Liver (tissue), 9 donors: ENCODE data around the gene CFAP77. TPM values are rescaled to one million over a fixed set of nuclear protein-coding genes. Genes with fewer than 3 reads are reported as not detected.

Source experiments
- DNase-seq: peaks from one replicate; pipeline ENCODE4 v3.0.0-alpha.2; 2017; ENCODE audit warnings: low spot score
- H3K27ac ChIP-seq, 2 donors: one replicate each; pipeline ENCODE4 v1.7.0; 2013; ENCODE audit warnings: inconsistent platforms in 2 of 2, low read length in 2 of 2, control low read depth in 1 of 2, low read depth in 1 of 2, mild to moderate bottlenecking in 1 of 2
- H3K27me3 ChIP-seq, 4 donors: one replicate each; pipeline versions ENCODE4 v1.6.1 to v1.7.0; 2013; ENCODE audit warnings: low read length in 3 of 4, inconsistent platforms in 1 of 4, mild to moderate bottlenecking in 1 of 4, moderate library complexity in 1 of 4; ENCODE audit not compliant: control insufficient read depth in 4 of 4, insufficient read depth in 4 of 4
- H3K36me3 ChIP-seq, 4 donors: one replicate each; pipeline versions ENCODE4 v1.6.1 to v1.7.0; 2013; ENCODE audit warnings: low read length in 3 of 4, mild to moderate bottlenecking in 3 of 4, low read depth in 1 of 4, moderate library complexity in 1 of 4; ENCODE audit not compliant: control insufficient read depth in 4 of 4, insufficient read depth in 3 of 4
- H3K4me1 ChIP-seq, 4 donors: one replicate each; pipeline versions ENCODE4 v1.6.1 to v1.7.0; 2013; ENCODE audit warnings: low read length in 3 of 4, mild to moderate bottlenecking in 3 of 4, moderate library complexity in 1 of 4; ENCODE audit not compliant: control insufficient read depth in 4 of 4, insufficient read depth in 4 of 4
- H3K4me3 ChIP-seq, 3 donors: one replicate each; pipeline versions ENCODE4 v1.6.1 to v1.7.0; 2013; ENCODE audit warnings: low read length in 3 of 3, control low read depth in 1 of 3, low read depth in 1 of 3, mild to moderate bottlenecking in 1 of 3
- H3K9ac ChIP-seq, 2 donors: one replicate each; pipeline ENCODE4 v1.7.0; 2013; ENCODE audit warnings: low read length in 2 of 2, mild to moderate bottlenecking in 2 of 2, moderate library complexity in 2 of 2, control low read depth in 1 of 2, low read depth in 1 of 2
- H3K9me3 ChIP-seq, 4 donors: one replicate each; pipeline versions ENCODE4 v1.6.1 to v1.7.0; 2013; ENCODE audit warnings: low read length in 3 of 4; ENCODE audit not compliant: control insufficient read depth in 4 of 4
- EGR1 ChIP-seq, 2 donors: IDR thresholded peaks; 2 replicates each; pipeline ENCODE4 v1.6.1; 2016 to 2018; ENCODE audit warnings: antibody characterized with exemption in 2 of 2, low read depth in 2 of 2
- FOXA2 ChIP-seq: IDR thresholded peaks from 2 replicates; pipeline ENCODE4 v1.6.1; 2016; ENCODE audit warnings: antibody characterized with exemption
- GABPA ChIP-seq, 2 donors: IDR thresholded peaks in 1 of 2; conservative IDR thresholded peaks in 1 of 2; 2 replicates each; pipeline ENCODE4 v1.6.1; 2016; ENCODE audit warnings: antibody characterized with exemption in 2 of 2, mild to moderate bottlenecking in 1 of 2, moderate library complexity in 1 of 2
- HNF4G ChIP-seq: IDR thresholded peaks from 2 replicates; pipeline ENCODE4 v1.6.1; 2016; ENCODE audit warnings: antibody characterized with exemption
- JUND ChIP-seq, 2 donors: IDR thresholded peaks; 2 replicates each; pipeline ENCODE4 v1.6.1; 2016; ENCODE audit warnings: antibody characterized with exemption in 2 of 2
- RAD21 ChIP-seq, 2 donors: IDR thresholded peaks; 2 replicates each; pipeline ENCODE4 v1.6.1; 2016; ENCODE audit warnings: antibody characterized with exemption in 2 of 2, mild to moderate bottlenecking in 2 of 2
- RXRA ChIP-seq, 2 donors: IDR thresholded peaks; 2 replicates each; pipeline ENCODE4 v1.6.1; 2017 to 2018; ENCODE audit warnings: antibody characterized with exemption in 2 of 2, mild to moderate bottlenecking in 1 of 2
- SP1 ChIP-seq: IDR thresholded peaks from 2 replicates; pipeline ENCODE4 v1.6.1; 2018; ENCODE audit warnings: antibody characterized with exemption, mild to moderate bottlenecking
- YY1 ChIP-seq: IDR thresholded peaks from 2 replicates; pipeline ENCODE4 v1.6.1; 2016; ENCODE audit warnings: antibody characterized with exemption, mild to moderate bottlenecking
- WGBS: extraction: QIAGEN DNeasy Blood & Tissue Kit; methylation state at CpG from one replicate; pipeline ENCODE4 v1.1.7; 2013; 5-methylcytosine and 5-hydroxymethylcytosine counted together
- polyA plus RNA-seq, 2 donors: library from polyadenylated mRNA; stranded (reverse) in 1 of 2; unstranded in 1 of 2; fragments of 200-250 nt in 1 of 2; fragments of >200 nt in 1 of 2; fragmentation: Nextera tagmentation in 1 of 2; extraction: Ambion mirVana in 1 of 2; gene quantifications; one replicate each; pipeline versions ENCODE4 v1.2.1 to v1.2.3, GENCODE V29; 2013 to 2015
- total RNA-seq, 2 donors: library from RNA; depleted of rRNA; stranded (reverse); fragments of >200 nt; gene quantifications; one replicate each; pipeline ENCODE4 v1.2.3, GENCODE V29; 2014
- TF ChIP-seq, protein P1 (sequence below): IDR thresholded peaks from 2 replicates; pipeline ENCODE4 v1.6.1; 2016; ENCODE audit warnings: antibody characterized with exemption, mild to moderate bottlenecking
- TF ChIP-seq, protein P2 (sequence below): IDR thresholded peaks from 2 replicates; pipeline ENCODE4 v1.6.1; 2016; ENCODE audit warnings: antibody characterized with exemption
- TF ChIP-seq, protein P3 (sequence below): fragments of 150-350 bp; IDR thresholded peaks from 2 replicates; pipeline ENCODE4 v1.5.1; 2017; ENCODE audit warnings: improper control_type of control experiment, low read depth, low read length; ENCODE audit not compliant: missing input control
- TF ChIP-seq, protein P4 (sequence below): IDR thresholded peaks from 2 replicates; pipeline ENCODE4 v1.6.1; 2016; ENCODE audit warnings: antibody characterized with exemption
- donor health status: healthy.
- donor health status: healthy.
- donor health status: healthy.
- donor health status: healthy.
- donor health status: healthy.

CFAP77 gene
- total and polyA plus RNA-seq, 4 donors = not detected

DNA sequence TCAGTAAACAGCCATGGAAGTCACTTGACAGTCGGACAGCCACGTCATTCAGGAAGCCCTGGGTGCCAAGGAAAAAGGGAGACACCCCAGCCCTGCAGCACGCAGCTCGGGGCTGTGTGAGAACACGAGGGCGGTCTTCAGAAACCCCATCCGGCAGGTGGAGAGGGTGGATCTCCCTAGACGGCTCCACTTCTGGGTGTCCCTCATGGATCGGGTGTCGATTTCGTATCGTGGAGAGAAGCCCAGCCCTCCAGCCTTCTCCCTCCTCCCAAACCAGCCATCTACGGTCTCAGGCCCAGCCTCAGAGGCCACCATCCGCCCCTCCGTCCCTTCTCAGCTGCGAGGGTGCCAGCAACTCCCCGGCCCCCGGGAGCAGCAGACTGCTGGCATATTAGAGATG is 106.9 kb downstream of the CFAP77 start:
- WGBS = 61% methylated on average over 18 of the region's 18 CpGs
- Histone ChIP-seq H3K4me3 (no peak overlapping the region), H3K9me3 (no peaks in the 10 kb centered on the region), H3K27ac (no peak overlapping the region), H3K9ac (no peak overlapping the region), H3K27me3 (peaks cover 0 to 11% (median 1%) of the 10 kb centered on the region in 4 donors), H3K4me1 (no peaks in the 10 kb centered on the region), H3K36me3 (no peaks in the 10 kb centered on the region)
- DNase-seq = no peak
- no peak for TF ChIP-seq JUND (IDR thresholded peaks at IDR 0.05)
- no peak for TF ChIP-seq RAD21 (IDR thresholded peaks at IDR 0.05)
- TF ChIP-seq SP1 = no peak
- TF ChIP-seq, protein P1, sequence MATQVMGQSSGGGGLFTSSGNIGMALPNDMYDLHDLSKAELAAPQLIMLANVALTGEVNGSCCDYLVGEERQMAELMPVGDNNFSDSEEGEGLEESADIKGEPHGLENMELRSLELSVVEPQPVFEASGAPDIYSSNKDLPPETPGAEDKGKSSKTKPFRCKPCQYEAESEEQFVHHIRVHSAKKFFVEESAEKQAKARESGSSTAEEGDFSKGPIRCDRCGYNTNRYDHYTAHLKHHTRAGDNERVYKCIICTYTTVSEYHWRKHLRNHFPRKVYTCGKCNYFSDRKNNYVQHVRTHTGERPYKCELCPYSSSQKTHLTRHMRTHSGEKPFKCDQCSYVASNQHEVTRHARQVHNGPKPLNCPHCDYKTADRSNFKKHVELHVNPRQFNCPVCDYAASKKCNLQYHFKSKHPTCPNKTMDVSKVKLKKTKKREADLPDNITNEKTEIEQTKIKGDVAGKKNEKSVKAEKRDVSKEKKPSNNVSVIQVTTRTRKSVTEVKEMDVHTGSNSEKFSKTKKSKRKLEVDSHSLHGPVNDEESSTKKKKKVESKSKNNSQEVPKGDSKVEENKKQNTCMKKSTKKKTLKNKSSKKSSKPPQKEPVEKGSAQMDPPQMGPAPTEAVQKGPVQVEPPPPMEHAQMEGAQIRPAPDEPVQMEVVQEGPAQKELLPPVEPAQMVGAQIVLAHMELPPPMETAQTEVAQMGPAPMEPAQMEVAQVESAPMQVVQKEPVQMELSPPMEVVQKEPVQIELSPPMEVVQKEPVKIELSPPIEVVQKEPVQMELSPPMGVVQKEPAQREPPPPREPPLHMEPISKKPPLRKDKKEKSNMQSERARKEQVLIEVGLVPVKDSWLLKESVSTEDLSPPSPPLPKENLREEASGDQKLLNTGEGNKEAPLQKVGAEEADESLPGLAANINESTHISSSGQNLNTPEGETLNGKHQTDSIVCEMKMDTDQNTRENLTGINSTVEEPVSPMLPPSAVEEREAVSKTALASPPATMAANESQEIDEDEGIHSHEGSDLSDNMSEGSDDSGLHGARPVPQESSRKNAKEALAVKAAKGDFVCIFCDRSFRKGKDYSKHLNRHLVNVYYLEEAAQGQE = no peak
- TF ChIP-seq, protein P2, sequence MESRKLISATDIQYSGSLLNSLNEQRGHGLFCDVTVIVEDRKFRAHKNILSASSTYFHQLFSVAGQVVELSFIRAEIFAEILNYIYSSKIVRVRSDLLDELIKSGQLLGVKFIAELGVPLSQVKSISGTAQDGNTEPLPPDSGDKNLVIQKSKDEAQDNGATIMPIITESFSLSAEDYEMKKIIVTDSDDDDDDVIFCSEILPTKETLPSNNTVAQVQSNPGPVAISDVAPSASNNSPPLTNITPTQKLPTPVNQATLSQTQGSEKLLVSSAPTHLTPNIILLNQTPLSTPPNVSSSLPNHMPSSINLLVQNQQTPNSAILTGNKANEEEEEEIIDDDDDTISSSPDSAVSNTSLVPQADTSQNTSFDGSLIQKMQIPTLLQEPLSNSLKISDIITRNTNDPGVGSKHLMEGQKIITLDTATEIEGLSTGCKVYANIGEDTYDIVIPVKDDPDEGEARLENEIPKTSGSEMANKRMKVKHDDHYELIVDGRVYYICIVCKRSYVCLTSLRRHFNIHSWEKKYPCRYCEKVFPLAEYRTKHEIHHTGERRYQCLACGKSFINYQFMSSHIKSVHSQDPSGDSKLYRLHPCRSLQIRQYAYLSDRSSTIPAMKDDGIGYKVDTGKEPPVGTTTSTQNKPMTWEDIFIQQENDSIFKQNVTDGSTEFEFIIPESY = no peak
- TF ChIP-seq, protein P3, sequence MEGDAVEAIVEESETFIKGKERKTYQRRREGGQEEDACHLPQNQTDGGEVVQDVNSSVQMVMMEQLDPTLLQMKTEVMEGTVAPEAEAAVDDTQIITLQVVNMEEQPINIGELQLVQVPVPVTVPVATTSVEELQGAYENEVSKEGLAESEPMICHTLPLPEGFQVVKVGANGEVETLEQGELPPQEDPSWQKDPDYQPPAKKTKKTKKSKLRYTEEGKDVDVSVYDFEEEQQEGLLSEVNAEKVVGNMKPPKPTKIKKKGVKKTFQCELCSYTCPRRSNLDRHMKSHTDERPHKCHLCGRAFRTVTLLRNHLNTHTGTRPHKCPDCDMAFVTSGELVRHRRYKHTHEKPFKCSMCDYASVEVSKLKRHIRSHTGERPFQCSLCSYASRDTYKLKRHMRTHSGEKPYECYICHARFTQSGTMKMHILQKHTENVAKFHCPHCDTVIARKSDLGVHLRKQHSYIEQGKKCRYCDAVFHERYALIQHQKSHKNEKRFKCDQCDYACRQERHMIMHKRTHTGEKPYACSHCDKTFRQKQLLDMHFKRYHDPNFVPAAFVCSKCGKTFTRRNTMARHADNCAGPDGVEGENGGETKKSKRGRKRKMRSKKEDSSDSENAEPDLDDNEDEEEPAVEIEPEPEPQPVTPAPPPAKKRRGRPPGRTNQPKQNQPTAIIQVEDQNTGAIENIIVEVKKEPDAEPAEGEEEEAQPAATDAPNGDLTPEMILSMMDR = no peak
- TF ChIP-seq GABPA (IDR thresholded peaks at IDR 0.05 in 1 of 2, conservative IDR thresholded peaks at IDR 0.05 in 1 of 2) = no peak
- no peak for TF ChIP-seq EGR1 (IDR thresholded peaks at IDR 0.05; ENCODE audit: low read depth in 2 of 2)
- TF ChIP-seq FOXA2 = no peak
- TF ChIP-seq HNF4G = no peak
- no peak for TF ChIP-seq RXRA (IDR thresholded peaks at IDR 0.05)
- TF ChIP-seq, protein P4, sequence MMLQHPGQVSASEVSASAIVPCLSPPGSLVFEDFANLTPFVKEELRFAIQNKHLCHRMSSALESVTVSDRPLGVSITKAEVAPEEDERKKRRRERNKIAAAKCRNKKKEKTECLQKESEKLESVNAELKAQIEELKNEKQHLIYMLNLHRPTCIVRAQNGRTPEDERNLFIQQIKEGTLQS = no peak

DNA sequence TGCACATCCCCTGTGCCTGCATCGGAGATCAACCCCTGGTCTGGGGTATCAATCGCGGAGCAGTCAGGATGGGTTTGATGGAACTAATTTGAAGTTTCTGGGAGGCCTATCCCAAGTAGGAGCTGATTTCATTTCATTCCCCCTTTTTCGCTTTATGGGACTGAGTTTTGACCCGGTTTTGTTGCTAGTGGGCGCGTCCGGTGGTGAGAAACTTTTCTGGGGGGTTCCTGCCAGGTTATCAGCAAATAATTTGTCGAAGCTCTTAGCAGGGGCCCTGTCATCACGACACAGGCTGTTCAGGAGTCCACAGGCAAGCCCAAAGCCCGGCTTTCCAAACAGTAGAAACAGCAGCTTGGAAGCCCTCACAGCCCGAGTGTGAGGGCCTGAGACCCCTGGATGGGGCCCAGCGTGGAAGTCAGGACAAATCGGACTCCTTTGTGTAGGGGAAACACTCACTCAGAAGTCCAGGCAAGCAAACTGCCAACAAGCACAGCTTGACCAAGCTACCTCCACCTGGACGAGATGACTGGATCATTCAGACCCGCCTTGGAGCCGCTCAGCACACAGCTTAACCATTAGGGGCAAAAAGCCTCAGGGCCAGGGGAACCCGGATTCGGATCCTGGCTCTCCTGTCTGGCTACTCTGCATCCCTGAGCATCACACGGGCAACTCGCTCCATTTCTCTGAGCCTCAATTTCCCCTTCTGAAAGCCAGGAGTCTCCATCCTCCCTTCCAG is 108.0 kb downstream of the CFAP77 start:
- Histone ChIP-seq H3K36me3 (no peaks in the 10 kb centered on the region), H3K4me3 (no peak overlapping the region), H3K4me1 (no peaks in the 10 kb centered on the region), H3K27ac (no peak overlapping the region), H3K9ac (no peak overlapping the region), H3K27me3 (peaks cover 0 to 11% (median 1%) of the 10 kb centered on the region in 4 donors), H3K9me3 (no peaks in the 10 kb centered on the region)
- WGBS = 75% methylated on average over 21 of the region's 21 CpGs
- DNase-seq = no peak
- TF ChIP-seq, protein P1 = no peak
- TF ChIP-seq YY1 (no peak), FOXA2 (no peak)
